ENCODE results near the gene PLD4. TPM values are rescaled to one million over a fixed set of nuclear protein-coding genes. Genes with fewer than 3 reads are reported as not detected.

The PLD4 gene
- total and polyA plus RNA-seq, 2 experiments from 2014 or later, result not detected

DNA sequence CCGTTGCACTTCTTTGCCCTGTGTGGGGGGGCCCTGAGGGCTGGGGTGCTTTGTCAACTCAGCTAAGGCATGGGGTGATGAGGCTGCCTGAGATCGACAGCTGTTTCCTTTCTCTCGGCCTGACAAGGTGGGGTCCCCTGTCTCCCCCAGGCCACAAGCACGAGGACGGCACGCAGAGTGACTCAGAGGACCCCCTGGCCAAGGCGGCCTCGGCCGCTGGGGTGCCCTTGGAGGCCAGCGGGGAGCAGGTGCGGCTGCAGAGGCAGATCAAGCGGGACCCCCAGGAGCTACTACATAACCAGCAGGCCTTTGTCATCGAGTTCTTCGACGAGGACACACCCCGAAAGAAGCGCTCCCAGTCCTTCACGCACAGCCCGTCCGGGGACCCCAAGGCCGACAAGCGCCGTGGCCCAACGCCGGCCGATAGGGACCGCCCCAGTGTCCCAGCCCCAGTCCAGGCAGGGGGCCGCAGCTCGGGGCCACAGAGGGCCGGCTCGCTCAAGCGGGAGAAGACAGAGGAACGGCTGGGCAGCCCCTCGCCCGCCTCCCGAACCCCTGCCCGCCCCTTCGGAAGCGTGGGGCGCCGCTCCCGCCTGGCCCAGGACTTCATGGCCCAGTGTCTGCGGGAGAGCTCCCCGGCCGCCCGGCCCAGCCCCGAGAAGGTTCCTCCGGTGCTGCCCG lies 40.9 kb upstream of the PLD4 start:
- no peaks in the 10 kb centered on the region for H3K79me2 ChIP-seq (replicated peaks; ENCODE audit: insufficient read depth)
- H3K4me1 Mint-ChIP-seq, result no peaks in the 10 kb centered on the region
- no peak for TF ChIP-seq JUNB (IDR thresholded peaks at IDR 0.05; ENCODE audit: unreplicated experiment)
- TF ChIP-seq ZNF331 (CRISPR knock-in tag; IDR thresholded peaks at IDR 0.05; ENCODE audit: low read depth), result no peak
- no peak for TF ChIP-seq EZH2 (IDR thresholded peaks at IDR 0.05; ENCODE audit: low read depth, unreplicated experiment)
- no peak for TF ChIP-seq CREB1 (CRISPR knock-in tag; IDR thresholded peaks at IDR 0.05; ENCODE audit: low read depth)
- no peak for TF ChIP-seq EZH2phosphoT487 (IDR thresholded peaks at IDR 0.05; ENCODE audit: unreplicated experiment)
- no peak for TF ChIP-seq ZNF114 (CRISPR knock-in tag; IDR thresholded peaks at IDR 0.05)
- TF ChIP-seq, protein P1, sequence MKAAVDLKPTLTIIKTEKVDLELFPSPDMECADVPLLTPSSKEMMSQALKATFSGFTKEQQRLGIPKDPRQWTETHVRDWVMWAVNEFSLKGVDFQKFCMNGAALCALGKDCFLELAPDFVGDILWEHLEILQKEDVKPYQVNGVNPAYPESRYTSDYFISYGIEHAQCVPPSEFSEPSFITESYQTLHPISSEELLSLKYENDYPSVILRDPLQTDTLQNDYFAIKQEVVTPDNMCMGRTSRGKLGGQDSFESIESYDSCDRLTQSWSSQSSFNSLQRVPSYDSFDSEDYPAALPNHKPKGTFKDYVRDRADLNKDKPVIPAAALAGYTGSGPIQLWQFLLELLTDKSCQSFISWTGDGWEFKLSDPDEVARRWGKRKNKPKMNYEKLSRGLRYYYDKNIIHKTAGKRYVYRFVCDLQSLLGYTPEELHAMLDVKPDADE (IDR thresholded peaks at IDR 0.05), result no peak
- TF ChIP-seq, protein P2, sequence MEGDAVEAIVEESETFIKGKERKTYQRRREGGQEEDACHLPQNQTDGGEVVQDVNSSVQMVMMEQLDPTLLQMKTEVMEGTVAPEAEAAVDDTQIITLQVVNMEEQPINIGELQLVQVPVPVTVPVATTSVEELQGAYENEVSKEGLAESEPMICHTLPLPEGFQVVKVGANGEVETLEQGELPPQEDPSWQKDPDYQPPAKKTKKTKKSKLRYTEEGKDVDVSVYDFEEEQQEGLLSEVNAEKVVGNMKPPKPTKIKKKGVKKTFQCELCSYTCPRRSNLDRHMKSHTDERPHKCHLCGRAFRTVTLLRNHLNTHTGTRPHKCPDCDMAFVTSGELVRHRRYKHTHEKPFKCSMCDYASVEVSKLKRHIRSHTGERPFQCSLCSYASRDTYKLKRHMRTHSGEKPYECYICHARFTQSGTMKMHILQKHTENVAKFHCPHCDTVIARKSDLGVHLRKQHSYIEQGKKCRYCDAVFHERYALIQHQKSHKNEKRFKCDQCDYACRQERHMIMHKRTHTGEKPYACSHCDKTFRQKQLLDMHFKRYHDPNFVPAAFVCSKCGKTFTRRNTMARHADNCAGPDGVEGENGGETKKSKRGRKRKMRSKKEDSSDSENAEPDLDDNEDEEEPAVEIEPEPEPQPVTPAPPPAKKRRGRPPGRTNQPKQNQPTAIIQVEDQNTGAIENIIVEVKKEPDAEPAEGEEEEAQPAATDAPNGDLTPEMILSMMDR (conservative IDR thresholded peaks at IDR 0.05; ENCODE audit: low read depth in 2 of 2), result no peak
- TF ChIP-seq POLR2AphosphoS5 (IDR thresholded peaks at IDR 0.05; ENCODE audit: low read depth), result no peak
- TF ChIP-seq, protein P3, sequence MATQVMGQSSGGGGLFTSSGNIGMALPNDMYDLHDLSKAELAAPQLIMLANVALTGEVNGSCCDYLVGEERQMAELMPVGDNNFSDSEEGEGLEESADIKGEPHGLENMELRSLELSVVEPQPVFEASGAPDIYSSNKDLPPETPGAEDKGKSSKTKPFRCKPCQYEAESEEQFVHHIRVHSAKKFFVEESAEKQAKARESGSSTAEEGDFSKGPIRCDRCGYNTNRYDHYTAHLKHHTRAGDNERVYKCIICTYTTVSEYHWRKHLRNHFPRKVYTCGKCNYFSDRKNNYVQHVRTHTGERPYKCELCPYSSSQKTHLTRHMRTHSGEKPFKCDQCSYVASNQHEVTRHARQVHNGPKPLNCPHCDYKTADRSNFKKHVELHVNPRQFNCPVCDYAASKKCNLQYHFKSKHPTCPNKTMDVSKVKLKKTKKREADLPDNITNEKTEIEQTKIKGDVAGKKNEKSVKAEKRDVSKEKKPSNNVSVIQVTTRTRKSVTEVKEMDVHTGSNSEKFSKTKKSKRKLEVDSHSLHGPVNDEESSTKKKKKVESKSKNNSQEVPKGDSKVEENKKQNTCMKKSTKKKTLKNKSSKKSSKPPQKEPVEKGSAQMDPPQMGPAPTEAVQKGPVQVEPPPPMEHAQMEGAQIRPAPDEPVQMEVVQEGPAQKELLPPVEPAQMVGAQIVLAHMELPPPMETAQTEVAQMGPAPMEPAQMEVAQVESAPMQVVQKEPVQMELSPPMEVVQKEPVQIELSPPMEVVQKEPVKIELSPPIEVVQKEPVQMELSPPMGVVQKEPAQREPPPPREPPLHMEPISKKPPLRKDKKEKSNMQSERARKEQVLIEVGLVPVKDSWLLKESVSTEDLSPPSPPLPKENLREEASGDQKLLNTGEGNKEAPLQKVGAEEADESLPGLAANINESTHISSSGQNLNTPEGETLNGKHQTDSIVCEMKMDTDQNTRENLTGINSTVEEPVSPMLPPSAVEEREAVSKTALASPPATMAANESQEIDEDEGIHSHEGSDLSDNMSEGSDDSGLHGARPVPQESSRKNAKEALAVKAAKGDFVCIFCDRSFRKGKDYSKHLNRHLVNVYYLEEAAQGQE (IDR thresholded peaks at IDR 0.05; ENCODE audit: unreplicated experiment), result no peak
- no peak for TF ChIP-seq STAT1 (IDR thresholded peaks at IDR 0.05; ENCODE audit: unreplicated experiment)
- no peak for TF ChIP-seq ZNF462 (CRISPR knock-in tag; IDR thresholded peaks at IDR 0.05)
- TF ChIP-seq NANOG (IDR thresholded peaks at IDR 0.05; ENCODE audit: borderline replicate concordance), result no peak
- no peak for ATAC-seq
- no peak overlapping the region for H3K4me3 ChIP-seq
- H3F3A ChIP-seq (replicated peaks; ENCODE audit: low read depth), result no peaks in the 10 kb centered on the region
- H3K27ac Mint-ChIP-seq, result no peak overlapping the region
- H3K9me3 Mint-ChIP-seq, result no peaks in the 10 kb centered on the region
- no peak overlapping the region for H3K4me2 ChIP-seq
- no peak overlapping the region for H3K4me3 Mint-ChIP-seq
- H3K27me3 ChIP-seq (ENCODE audit: insufficient read depth), result no peaks in the 10 kb centered on the region
- no peak for DNase-seq (ENCODE audit: low spot score)
- no peaks in the 10 kb centered on the region for H4K20me1 ChIP-seq (replicated peaks; ENCODE audit: insufficient read depth)
- H3K27me3 Mint-ChIP-seq (ENCODE audit: insufficient read depth, low read depth, poor library complexity), result no peaks in the 10 kb centered on the region
- no peak overlapping the region for H2AFZ ChIP-seq
- no peaks in the 10 kb centered on the region for H3K4me1 ChIP-seq (ENCODE audit: insufficient read depth)
- H3K36me3 ChIP-seq (ENCODE audit: insufficient read depth), result no peaks in the 10 kb centered on the region
- H3K27ac ChIP-seq (ENCODE audit: low read depth), result no peak overlapping the region
- H3K36me3 Mint-ChIP-seq (ENCODE audit: low read depth), result peaks cover 8% of the 10 kb centered on the region; the same call in 1 of the 3 replicates
- no peaks in the 10 kb centered on the region for H3K9me2 ChIP-seq (ENCODE audit: insufficient read depth)
